ENCODE data around the gene REXO1. TPM values are rescaled to one million over a fixed set of nuclear protein-coding genes. Genes with fewer than 3 reads are reported as not detected.

Gene REXO1
- polyA plus RNA-seq, 3 donors: 2.8 to 60.8 (median 3.0) TPM

GRCh38 chr19:1845125-1845515 lies 3.2 kb downstream of the REXO1 start:
- peaks cover 9 to 49% of the 10 kb centered on the region in 2 donors for H3K36me3 Mint-ChIP-seq
- Histone ChIP-seq H4K20me1 (ENCODE audit: insufficient read depth, low read length) (peaks cover 86% of the 10 kb centered on the region), H3K9ac (ENCODE audit: insufficient read depth, low read length, poor library complexity, severe bottlenecking) (no peak overlapping the region), H3K79me2 (ENCODE audit: insufficient read depth, low read length) (peaks cover 81% of the 10 kb centered on the region), H3K4me2 (replicated peaks; ENCODE audit: extremely low read depth, low read length, poor library complexity, severe bottlenecking) (no peak overlapping the region), H3K9me3 (replicated peaks in 1 of 2; ENCODE audit: control insufficient read depth in 1 of 2, insufficient read depth in 1 of 2, low read length in 2 of 2) (no peaks in the 10 kb centered on the region), H3K27ac (ENCODE audit: low read depth in 1 of 2, low read length in 2 of 2) (no peak overlapping the region), H3K4me3 (replicated peaks in 1 of 3; ENCODE audit: low read depth in 2 of 3, low read length in 3 of 3) (no peak overlapping the region), H3K36me3 (replicated peaks in 1 of 2; ENCODE audit: control insufficient read depth in 1 of 2, insufficient read depth in 2 of 2, low read length in 2 of 2) (peaks cover 11 to 30% of the 10 kb centered on the region in 2 donors), H3K4me1 (ENCODE audit: control insufficient read depth in 1 of 2, insufficient read depth in 2 of 2, low read length in 2 of 2) (peaks cover 24 to 41% of the 10 kb centered on the region in 2 donors), H3K27me3 (ENCODE audit: control insufficient read depth in 2 of 2, insufficient read depth in 2 of 2, low read length in 2 of 2) (no peaks in the 10 kb centered on the region), H2AFZ (ENCODE audit: insufficient read depth, low read depth, low read length, poor library complexity, severe bottlenecking) (no peak overlapping the region)
- WGBS (ENCODE audit: insufficient coverage): 97% methylated on average over 16 of the region's 16 CpGs
- no peak for TF ChIP-seq CTCF (IDR thresholded peaks at IDR 0.05)
- intact Hi-C loops (cut with micrococcal nuclease): no loop called here
- peak overlapping the region in 1 of 7 donors; percentile 66 for H3K27ac Mint-ChIP-seq
- no peak for DNase-seq
- H3K4me3 Mint-ChIP-seq: no peak overlapping the region
- no peaks in the 10 kb centered on the region for H3K9me3 Mint-ChIP-seq
- H3K27me3 Mint-ChIP-seq (ENCODE audit: low read depth in 3 of 3): peaks cover 0 to 1% (median 0%) of the 10 kb centered on the region in 3 donors
- peaks cover 47% of the 10 kb centered on the region for H3K4me1 Mint-ChIP-seq

GRCh38 chr19:1844513-1845124 lies 3.7 kb downstream of the REXO1 start:
- no peak overlapping the region for H3K27ac ChIP-seq (ENCODE audit: low read depth in 1 of 2, low read length in 2 of 2)

More at GRCh38 chr19:1844513-1845124, 3.7 kb downstream of the REXO1 start:
- Histone ChIP-seq H3K4me2 (replicated peaks; ENCODE audit: extremely low read depth, low read length, poor library complexity, severe bottlenecking) (no peak overlapping the region), H3K79me2 (ENCODE audit: insufficient read depth, low read length) (peaks cover 86% of the 10 kb centered on the region), H3K36me3 (replicated peaks in 1 of 2; ENCODE audit: control insufficient read depth in 1 of 2, insufficient read depth in 2 of 2, low read length in 2 of 2) (peaks cover 11 to 30% of the 10 kb centered on the region in 2 donors), H3K9me3 (replicated peaks in 1 of 2; ENCODE audit: control insufficient read depth in 1 of 2, insufficient read depth in 1 of 2, low read length in 2 of 2) (no peaks in the 10 kb centered on the region), H4K20me1 (ENCODE audit: insufficient read depth, low read length) (peaks cover 91% of the 10 kb centered on the region), H3K4me1 (ENCODE audit: control insufficient read depth in 1 of 2, insufficient read depth in 2 of 2, low read length in 2 of 2) (peaks cover 29 to 46% of the 10 kb centered on the region in 2 donors), H3K27me3 (ENCODE audit: control insufficient read depth in 2 of 2, insufficient read depth in 2 of 2, low read length in 2 of 2) (no peaks in the 10 kb centered on the region), H3K4me3 (replicated peaks in 1 of 3; ENCODE audit: low read depth in 2 of 3, low read length in 3 of 3) (no peak overlapping the region), H3K9ac (ENCODE audit: insufficient read depth, low read length, poor library complexity, severe bottlenecking) (no peak overlapping the region), H2AFZ (ENCODE audit: insufficient read depth, low read depth, low read length, poor library complexity, severe bottlenecking) (no peak overlapping the region)
- Mint-ChIP-seq H3K4me1 (peaks cover 52% of the 10 kb centered on the region), H3K36me3 (peaks cover 9 to 50% of the 10 kb centered on the region in 2 donors), H3K27me3 (ENCODE audit: low read depth in 3 of 3) (peaks cover 0 to 1% (median 0%) of the 10 kb centered on the region in 3 donors), H3K4me3 (no peak overlapping the region), H3K27ac (peak overlapping the region in 2 of 7 donors; percentile 57 to 66), H3K9me3 (no peaks in the 10 kb centered on the region)
- no peak for TF ChIP-seq CTCF (IDR thresholded peaks at IDR 0.05)
- intact Hi-C loops (cut with micrococcal nuclease): no loop called here
- 98% methylated on average over 17 of the region's 19 CpGs for WGBS (ENCODE audit: insufficient coverage)
- no peak for DNase-seq

Data from CD14-positive monocyte (primary cell).